Loucy (cell line): ENCODE results near the gene ELMO1.

Experiments
- H2AFZ ChIP-seq: fragments of 200-600 bp; sonication (generic); 2 replicates; pipeline ENCODE4 v1.6.0; 2016; ENCODE audit warnings: antibody characterized with exemption, mild to moderate bottlenecking, low read length, moderate library complexity
- H3F3A ChIP-seq: fragments of 200-600 bp; 2 replicates; pipeline ENCODE4 v1.6.0; 2016; ENCODE audit warnings: antibody characterized with exemption, low read depth, mild to moderate bottlenecking
- H3K27me3 ChIP-seq: fragments of 200-600 bp; sonication (generic); 2 replicates; pipeline ENCODE4 v1.6.1; 2014; ENCODE audit warnings: low read length, mild to moderate bottlenecking; ENCODE audit not compliant: insufficient read depth, poor library complexity, severe bottlenecking
- H3K36me3 ChIP-seq: fragments of 200-600 bp; sonication (generic); 2 replicates; pipeline ENCODE4 v1.6.1; 2016; ENCODE audit warnings: low read length; ENCODE audit not compliant: insufficient read depth
- H3K4me1 ChIP-seq: fragments of 200-600 bp; sonication (generic); 2 replicates; pipeline ENCODE4 v1.5.1; 2014; ENCODE audit warnings: low read length, mild to moderate bottlenecking; ENCODE audit not compliant: insufficient read depth, poor library complexity, severe bottlenecking
- H3K4me2 ChIP-seq: fragments of 200-600 bp; sonication (generic); 2 replicates; pipeline ENCODE4 v1.6.0; 2014; ENCODE audit warnings: antibody characterized with exemption, low read length, low read depth, mild to moderate bottlenecking; ENCODE audit not compliant: poor library complexity, severe bottlenecking
- H3K4me3 ChIP-seq: fragments of 200-600 bp; sonication (generic); 2 replicates; pipeline ENCODE4 v1.5.1; 2014; ENCODE audit warnings: low read length, mild to moderate bottlenecking, mixed read lengths; ENCODE audit not compliant: poor library complexity, severe bottlenecking
- H3K79me2 ChIP-seq: fragments of 200-600 bp; sonication (generic); 2 replicates; pipeline ENCODE4 v1.6.1; 2014; ENCODE audit warnings: low read length; ENCODE audit not compliant: insufficient read depth
- H3K9ac ChIP-seq: fragments of 200-600 bp; sonication (generic); 2 replicates; pipeline ENCODE4 v1.6.0; 2014; ENCODE audit warnings: mild to moderate bottlenecking, low read depth, low read length, moderate library complexity; ENCODE audit not compliant: poor library complexity, severe bottlenecking
- H3K9me2 ChIP-seq: fragments of 200-600 bp; sonication (generic); replicated peaks from 2 replicates; pipeline ENCODE4 v1.6.1; 2016; ENCODE audit warnings: low read depth, low read length, mixed read lengths
- H3K9me3 ChIP-seq: fragments of 200-600 bp; sonication (generic); 2 replicates; pipeline ENCODE4 v1.6.1; 2014; ENCODE audit warnings: mild to moderate bottlenecking, antibody characterized with exemption, low read length, low read depth; ENCODE audit not compliant: insufficient read depth
- H4K20me1 ChIP-seq: fragments of 200-600 bp; sonication (generic); 2 replicates; pipeline ENCODE4 v1.6.0; 2014; ENCODE audit warnings: antibody characterized with exemption, low read length, mild to moderate bottlenecking; ENCODE audit not compliant: insufficient read depth, poor library complexity, severe bottlenecking
- EZH2phosphoT487 ChIP-seq: fragments of 200-600 bp; IDR thresholded peaks from 2 replicates; pipeline ENCODE4 v1.6.1; 2018; ENCODE audit warnings: antibody characterized with exemption, mild to moderate bottlenecking, moderate library complexity, borderline replicate concordance
- TF ChIP-seq, protein P1 (sequence below): fragments of 200-600 bp; sonication (generic); conservative IDR thresholded peaks from 2 replicates; pipeline ENCODE4 v1.5.1; 2014; ENCODE audit warnings: mild to moderate bottlenecking, antibody characterized with exemption, low read length

ELMO1 gene

DNA sequence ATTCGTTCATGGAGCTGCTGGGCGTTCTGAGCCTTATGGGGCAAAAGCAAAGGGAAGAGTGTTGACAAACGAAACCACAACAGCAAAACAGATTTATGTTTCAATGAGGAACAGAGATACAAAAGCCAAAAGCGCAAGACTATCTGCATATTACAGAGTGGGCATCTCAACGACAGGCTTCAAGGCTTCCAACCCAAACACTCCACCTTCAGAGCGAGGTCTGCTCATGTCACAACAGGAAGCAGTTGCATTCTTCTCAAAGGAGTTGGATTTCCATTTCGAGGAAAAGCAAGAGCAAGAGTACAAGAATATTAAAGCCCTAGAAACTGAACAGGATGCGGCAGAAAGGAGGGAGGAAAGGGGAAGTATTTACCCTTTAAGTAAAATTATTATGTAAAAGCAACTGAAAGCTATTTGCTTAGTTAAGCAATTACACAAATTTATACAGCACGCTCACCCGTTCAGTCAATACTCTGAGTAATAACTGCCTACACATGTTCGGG is 189.3 kb downstream of the ELMO1 start:
- peaks cover 59% of the 10 kb centered on the region; the same call in 1 of the 2 replicates for H3K36me3 ChIP-seq
- H3F3A ChIP-seq, result no peaks in the 10 kb centered on the region
- no peak overlapping the region for H3K9ac ChIP-seq
- no peaks in the 10 kb centered on the region for H3K4me1 ChIP-seq
- no peaks in the 10 kb centered on the region for H3K27me3 ChIP-seq
- H3K4me2 ChIP-seq, result no peak overlapping the region
- no peak overlapping the region for H2AFZ ChIP-seq
- peaks cover 35% of the 10 kb centered on the region for H3K79me2 ChIP-seq
- TF ChIP-seq EZH2phosphoT487, result no peak
- TF ChIP-seq, protein P1, sequence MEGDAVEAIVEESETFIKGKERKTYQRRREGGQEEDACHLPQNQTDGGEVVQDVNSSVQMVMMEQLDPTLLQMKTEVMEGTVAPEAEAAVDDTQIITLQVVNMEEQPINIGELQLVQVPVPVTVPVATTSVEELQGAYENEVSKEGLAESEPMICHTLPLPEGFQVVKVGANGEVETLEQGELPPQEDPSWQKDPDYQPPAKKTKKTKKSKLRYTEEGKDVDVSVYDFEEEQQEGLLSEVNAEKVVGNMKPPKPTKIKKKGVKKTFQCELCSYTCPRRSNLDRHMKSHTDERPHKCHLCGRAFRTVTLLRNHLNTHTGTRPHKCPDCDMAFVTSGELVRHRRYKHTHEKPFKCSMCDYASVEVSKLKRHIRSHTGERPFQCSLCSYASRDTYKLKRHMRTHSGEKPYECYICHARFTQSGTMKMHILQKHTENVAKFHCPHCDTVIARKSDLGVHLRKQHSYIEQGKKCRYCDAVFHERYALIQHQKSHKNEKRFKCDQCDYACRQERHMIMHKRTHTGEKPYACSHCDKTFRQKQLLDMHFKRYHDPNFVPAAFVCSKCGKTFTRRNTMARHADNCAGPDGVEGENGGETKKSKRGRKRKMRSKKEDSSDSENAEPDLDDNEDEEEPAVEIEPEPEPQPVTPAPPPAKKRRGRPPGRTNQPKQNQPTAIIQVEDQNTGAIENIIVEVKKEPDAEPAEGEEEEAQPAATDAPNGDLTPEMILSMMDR, result no peak
- H3K9me3 ChIP-seq, result no peaks in the 10 kb centered on the region
- no peaks in the 10 kb centered on the region for H3K9me2 ChIP-seq
- no peak overlapping the region for H3K4me3 ChIP-seq
- peaks cover 3% of the 10 kb centered on the region for H4K20me1 ChIP-seq

DNA sequence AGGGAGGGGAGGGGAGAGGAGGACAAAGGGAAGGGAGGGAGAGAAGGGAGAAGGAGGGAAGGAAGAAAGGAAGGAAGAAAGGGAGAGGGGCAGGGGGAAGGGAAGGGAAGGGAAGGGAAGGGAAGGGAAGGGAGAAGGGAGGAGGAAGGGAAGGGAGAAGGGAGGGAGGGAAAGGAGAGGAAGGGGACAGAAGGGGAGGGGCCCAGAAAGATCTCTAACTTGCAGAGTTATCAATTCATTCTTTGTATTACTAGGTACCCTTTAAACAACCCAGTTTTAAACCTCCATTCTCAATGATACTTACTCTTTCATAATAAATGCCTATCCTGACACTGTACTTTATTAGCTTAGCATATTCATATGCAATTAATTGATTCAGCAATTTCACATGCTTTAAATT is 192.0 kb downstream of the ELMO1 start:
- TF ChIP-seq, protein P1, result no peak
- TF ChIP-seq EZH2phosphoT487, result no peak
- Histone ChIP-seq H3K27me3 (no peaks in the 10 kb centered on the region), H3K79me2 (peaks cover 25% of the 10 kb centered on the region; the same call in 1 of the 2 replicates), H3K36me3 (peaks cover 64% of the 10 kb centered on the region; the same call in 1 of the 2 replicates), H3K9me3 (no peaks in the 10 kb centered on the region), H3K4me2 (no peak overlapping the region), H3K4me3 (no peak overlapping the region), H3K9me2 (no peaks in the 10 kb centered on the region), H3F3A (no peaks in the 10 kb centered on the region), H2AFZ (no peak overlapping the region), H3K9ac (no peak overlapping the region), H4K20me1 (no peaks in the 10 kb centered on the region), H3K4me1 (no peaks in the 10 kb centered on the region)

DNA sequence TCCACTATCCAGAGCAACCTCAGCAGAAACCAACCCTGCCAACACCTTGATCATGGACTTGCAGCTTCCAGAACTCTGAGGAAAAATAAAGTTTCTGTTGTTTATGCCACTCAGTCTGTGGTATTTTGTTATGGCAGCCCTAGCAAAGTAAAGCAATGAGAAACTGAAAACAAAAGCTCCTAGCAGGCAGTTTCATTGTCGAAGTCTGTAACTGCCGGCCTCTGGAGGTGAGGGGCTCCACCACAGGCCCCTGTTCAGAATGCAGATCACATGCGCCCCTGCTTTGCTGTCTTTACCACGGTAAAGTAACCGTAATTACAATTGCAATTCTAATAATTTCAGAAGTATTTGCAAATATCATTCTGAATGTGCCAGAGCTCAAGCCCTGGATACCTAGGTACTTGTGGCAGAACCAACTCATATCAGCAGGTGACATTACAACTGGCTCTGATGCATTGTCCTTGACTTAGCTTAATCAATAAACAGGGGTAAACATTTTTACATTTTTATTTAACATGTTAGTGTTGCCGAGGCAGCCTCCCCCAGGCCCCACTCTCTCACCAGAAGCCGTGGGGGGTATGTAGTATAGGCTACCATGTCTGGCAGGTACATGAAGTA is 193.2 kb downstream of the ELMO1 start:
- Histone ChIP-seq H3K27me3 (no peaks in the 10 kb centered on the region), H3K79me2 (peaks cover 14% of the 10 kb centered on the region; the same call in 1 of the 2 replicates), H2AFZ (no peak overlapping the region), H3K4me3 (no peak overlapping the region), H4K20me1 (no peaks in the 10 kb centered on the region), H3F3A (no peaks in the 10 kb centered on the region), H3K36me3 (peaks cover 64% of the 10 kb centered on the region; the same call in 1 of the 2 replicates), H3K9me3 (no peaks in the 10 kb centered on the region), H3K9me2 (no peaks in the 10 kb centered on the region), H3K9ac (no peak overlapping the region), H3K4me1 (no peaks in the 10 kb centered on the region), H3K4me2 (no peak overlapping the region)
- TF ChIP-seq, protein P1, result no peak
- TF ChIP-seq EZH2phosphoT487, result no peak
